GM18907 (cell line): ENCODE results near the gene MAP3K20.
"Not testable (repeated sequence)": the region's sequence is repeated elsewhere in the genome, so short reads cannot be mapped to it uniquely, and the experiment has no call there.

ENCODE experiments used
- ATAC-seq: cut with Tn5 transposase; IDR thresholded peaks from one replicate; pipeline ENCODE4 v1.9.1; 2021; ENCODE audit warnings: mild to moderate bottlenecking, moderate library complexity; ENCODE audit not compliant: unreplicated experiment

MAP3K20 gene

DNA sequence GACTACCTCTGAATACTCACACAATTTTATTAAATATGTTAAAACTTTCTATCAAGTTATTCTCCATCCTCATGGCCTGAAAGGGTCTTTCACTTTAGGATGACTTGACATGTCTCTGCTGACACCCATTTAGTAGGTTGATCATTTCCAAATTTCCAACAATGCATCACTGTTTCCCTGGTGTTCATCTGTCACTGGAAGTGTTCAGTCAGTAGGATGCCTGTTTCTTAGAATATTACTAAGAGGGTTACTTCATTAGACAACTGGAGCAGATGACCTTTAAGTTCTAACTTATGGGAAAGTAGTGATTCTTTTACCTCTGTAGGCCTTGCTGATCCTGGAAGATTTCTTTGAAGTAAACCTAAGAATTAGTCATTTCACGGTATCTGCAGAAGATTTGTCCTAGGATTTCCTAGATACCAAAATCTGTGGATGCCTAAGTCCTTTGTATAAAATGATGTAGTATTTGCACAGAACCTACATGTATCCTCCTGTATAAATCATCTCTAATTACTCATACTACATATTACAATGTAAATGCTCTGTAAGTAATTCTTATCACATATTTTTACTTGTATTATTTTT, 77.7 kb downstream of the MAP3K20 start:
- ATAC-seq: no peak

DNA sequence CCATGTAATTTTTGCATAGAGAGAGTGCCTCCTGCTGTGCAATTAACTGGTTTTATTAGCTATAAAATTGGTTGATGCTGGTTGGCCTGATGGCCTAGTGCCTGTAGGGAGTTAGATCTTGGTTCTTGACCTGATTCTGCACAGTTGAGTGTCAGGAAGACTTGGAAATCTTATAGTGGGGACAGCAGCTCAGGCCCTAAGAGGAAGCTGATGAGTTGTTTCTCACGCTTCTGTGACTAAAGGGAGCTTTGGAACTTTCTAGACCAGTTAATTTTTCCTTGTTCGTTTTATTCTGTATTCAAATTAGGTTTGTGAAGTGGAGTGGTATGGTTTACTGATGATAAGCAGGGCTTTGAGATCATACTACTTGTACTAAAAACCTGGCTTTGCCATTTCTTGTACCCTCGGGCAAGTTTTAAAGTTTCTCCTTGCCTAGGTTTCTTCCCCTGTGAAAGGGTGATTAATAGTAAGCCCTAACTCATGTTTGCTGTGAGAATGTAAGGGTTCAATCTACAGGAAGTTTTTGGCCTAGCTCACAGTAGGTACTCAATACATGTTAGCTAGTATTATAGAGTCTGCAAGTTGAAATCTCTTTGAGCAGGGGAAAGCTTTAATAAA, 82.1 kb downstream of the MAP3K20 start:
- ATAC-seq: no peak

DNA sequence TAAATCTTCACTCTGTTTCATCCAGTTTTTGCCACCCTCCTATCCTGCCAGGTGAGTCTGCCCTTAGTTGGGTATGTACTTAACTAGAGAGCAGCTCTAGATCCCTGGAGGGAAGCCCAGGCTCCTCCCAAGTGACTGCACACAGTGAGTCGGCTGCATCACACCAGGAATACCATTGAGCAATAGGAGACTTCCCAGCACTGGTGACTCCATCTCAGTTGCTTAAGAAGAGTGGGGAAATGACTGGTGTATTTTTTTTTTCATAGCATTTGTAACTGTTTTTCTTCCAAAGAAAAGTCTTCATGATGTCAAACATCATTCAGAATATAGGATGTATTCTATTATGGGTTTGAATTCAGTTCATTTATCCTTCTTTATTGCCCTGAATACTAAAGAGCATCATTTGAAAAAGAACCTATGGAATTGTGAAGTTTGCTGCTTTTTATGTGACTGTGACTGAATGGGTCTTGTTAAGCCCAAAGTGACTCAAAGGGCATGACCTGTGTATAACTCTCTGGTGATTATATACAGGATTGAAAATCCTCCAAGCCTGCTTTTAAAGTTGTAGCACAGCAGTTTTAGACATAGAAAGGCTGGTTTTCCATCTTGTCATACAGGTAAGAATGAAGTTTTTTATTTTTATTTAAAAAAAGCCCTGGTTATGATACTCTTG, 84.3 kb downstream of the MAP3K20 start:
- ATAC-seq: no peak

DNA sequence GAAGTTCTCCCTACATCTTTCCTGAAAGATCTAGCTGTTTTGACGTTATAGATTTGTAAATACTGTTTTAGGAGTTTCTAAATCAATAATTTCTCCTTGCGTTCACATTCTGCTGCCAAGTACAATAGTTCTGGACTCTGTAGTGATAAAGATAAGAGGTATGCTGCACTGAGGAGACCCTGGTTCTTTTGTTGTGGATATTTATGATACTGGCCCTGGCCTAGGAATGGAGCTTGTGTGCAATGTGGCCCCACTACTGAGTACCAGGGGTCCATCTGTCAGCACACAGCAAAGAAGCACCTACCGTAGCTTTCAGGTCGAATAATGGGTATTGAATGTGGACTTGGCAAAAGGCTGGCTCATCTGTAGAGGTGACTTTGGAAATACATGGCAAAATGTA, 85.0 kb downstream of the MAP3K20 start:
- no peak for ATAC-seq

DNA sequence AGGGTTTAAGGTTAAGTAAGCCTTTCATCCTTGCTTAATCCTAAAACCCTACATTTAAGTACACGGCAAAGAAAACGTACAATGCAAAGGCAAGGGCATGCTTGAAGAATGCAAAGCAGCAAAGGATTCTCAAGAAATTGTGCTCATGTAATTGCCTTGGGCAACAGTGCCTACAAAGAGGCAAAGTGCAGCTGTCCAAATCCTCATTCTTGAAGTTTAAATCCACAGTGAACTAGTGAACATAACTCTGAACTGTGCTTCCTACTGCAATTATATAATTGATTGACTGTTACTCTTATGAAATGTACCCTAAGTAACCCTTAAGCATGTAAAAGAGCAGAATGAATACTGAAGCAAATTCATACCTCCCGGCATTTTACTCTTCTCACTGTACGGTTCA, 85.4 kb downstream of the MAP3K20 start:
- no peak for ATAC-seq

DNA sequence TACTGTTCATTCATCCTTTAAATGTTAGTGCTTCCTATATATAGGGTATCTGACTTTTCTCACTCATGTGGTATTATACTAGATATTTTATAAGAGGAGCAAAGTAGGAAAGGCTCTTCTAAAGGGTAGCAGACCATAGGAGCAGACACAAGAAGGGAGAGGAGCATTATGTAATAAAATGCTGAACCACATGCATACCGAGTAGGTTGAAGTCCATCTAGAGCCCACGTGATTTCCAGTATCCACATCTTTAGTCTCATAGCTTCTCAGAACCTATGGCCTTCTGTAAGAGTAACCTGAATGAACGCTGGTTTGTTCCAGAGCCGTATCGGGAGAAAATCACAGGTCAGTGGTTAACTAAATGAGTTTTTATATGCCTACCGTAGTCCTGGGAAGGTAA, 85.9 kb downstream of the MAP3K20 start:
- no peak for ATAC-seq

DNA sequence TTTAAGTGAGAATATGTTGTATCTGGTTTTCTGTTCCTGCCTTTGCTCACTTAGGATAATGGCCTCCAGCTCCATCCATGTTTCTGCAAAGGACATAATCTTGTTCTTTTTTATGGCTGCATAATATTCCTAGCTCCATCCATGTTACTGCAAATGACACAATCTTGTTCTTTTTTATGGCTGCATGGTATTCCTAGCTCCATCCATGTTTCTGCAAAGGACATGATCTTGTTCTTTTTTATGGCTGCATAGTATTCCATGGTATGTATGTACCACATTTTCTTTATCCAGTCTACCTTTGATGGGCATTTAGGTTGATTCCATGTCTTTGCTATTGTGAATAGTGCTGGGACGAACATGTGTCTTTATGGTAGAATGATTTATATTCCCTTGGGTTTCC, 87.7 kb downstream of the MAP3K20 start:
- ATAC-seq: not testable (repeated sequence)

DNA sequence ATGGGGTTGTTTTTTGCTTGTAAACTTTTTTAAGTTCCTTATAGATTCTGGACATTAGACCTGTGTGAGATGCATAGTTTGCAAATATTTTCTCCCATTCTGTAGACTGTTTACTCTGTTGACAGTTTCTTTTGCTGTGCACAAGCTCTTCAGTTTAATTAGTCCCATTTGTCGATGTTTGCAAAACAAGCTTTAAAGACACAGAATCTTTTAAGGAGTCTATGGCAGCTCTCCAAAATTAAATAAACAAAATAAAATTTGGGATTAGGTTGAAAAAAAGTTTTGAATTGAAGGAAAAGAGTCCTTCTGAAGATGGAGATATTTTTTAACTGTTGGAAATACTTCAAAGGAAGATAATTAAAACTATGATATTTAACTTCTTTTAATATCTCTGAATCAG, 88.8 kb downstream of the MAP3K20 start:
- no peak for ATAC-seq

DNA sequence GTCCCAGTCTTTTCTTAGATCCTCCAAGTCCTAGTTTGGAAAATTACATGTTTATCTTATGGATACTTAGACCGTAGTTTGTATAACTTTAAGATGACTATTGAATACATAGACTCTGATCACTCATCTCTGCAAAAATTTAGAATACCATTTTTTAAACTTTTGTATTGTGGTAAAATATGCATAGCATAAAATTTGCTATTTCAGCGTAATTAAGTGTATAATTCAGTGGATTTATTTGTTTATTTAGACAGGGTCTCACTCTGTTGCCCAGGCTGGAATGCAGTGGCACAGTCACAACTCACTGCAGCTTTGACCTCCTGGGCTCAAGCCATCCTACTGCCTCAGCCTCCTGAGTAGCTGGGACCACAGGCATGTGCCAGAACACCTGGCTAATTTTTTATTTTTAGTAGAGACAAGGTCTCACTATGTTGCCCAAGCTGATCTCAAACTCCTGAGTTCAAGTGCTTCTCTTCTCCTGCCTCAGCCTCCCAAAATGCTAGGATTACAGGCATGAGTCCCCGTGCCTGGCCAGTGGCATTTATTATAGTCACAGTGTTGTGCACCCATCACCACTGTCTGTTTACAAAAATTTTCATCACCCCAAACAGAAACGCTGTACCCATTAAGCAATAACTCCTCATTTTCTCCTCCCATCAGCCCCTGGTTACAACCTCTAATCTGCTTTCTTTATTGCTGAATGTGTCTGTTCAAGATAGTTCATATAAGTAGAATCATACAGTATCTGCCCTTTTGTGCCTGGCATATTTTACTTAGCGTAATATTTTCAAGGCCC, 90.0 kb downstream of the MAP3K20 start:
- no peak for ATAC-seq

DNA sequence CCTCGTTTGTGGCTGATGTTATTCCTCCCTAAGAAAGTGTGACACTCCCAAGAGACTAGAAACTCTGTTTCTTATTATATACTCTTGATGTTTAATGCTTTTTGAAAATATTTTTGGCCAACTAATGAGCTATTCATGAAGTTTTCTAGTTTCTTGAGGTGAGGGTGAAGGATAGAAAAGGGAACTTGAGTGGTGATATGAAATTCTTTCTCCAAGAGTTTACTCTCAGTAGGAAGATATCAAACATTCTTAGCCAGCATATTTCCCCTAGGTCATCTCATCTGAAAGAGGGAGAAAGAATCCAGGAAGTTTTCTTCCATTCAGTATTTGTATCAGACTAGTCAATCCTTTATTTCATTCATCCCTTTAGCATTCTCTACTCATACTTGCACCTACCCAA, 95.7 kb downstream of the MAP3K20 start:
- no peak for ATAC-seq

DNA sequence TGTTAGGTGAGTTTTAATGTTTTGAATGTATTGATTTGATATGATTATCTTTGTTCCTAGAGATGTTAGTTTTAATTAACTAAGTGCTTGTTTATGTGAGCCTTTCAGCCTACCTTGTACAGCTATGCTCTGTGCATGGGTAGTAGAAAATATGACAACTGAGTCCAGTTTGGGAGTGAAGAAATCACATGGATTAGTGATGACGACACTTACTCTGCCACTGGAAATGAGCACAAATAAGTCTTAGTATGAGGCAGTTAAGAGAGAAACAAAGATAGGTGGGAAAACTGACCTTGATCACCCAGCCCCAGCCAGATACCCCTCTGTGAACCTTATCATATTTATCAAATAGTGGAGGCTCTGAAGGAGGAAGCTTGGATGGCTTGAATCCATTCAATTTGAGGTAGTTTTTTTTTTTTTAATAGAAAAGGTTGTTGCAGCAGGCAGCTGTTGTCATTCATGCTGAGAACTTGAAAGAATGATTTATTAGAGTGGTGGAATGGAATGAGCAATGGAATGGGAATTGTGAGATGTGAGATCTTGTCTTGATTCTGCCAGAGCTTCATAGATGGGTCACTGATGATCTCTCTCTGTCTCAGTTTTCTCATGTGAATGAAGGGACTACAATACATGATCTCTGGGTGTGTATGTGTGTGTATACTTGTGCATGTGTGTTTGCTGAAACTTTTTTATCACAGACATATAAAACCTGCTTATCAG, 96.4 kb downstream of the MAP3K20 start:
- no peak for ATAC-seq

DNA sequence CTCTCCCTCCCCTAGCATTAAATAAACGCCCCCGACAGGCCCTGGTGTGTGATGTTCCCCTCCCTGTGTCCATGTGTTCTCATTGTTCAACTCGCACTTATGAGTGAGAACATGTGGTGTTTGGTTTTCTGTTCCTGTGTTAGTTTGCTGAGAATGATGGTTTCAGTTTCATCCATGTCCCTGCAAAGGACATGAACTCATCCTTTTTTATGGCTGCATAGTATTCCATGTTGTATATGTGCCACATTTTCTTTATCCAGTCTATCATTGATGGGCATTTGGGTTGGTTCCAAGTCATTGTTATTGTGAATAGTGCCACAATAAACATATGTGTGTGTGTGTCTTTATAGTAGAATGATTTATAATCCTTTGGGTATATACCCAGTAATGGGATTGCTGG, 98.7 kb downstream of the MAP3K20 start:
- not testable (repeated sequence) for ATAC-seq

DNA sequence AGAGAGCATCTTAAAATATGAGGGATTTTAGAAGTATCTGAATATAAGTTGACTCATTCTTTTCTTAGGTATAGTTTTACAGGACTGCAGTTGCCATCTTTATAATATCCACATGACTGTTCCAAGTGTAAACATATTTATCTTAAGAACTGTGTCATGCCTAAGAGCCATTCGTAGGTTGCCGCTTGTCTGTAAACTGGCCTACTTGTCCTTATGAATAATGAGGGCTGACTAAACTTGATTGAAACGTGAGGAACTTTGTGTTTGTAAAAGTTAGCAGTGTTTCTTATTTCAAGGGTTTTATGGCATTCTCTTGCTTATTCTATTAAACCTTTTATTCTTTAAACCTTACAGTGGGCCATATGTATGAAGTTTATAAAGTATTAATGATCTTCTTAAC, 99.6 kb downstream of the MAP3K20 start:
- ATAC-seq: no peak

DNA sequence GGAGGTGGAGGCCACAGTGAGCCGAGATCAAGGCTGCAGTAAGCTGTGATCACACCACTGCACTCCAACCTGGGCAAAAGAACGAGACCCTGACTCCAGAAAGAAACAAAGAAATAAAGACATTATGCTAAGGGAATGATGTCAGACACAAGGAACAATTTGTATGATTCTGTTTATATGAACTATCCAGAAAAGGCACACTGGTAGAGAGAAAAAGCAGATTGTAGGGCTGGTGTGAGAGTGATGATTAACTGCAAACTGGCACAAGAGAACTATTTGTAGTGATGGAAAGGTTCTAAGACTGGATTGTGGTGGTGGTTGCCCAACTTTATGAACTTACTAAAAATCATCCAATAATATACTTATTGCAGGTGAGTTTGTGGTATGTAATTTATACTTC, 106.3 kb downstream of the MAP3K20 start:
- no peak for ATAC-seq

DNA sequence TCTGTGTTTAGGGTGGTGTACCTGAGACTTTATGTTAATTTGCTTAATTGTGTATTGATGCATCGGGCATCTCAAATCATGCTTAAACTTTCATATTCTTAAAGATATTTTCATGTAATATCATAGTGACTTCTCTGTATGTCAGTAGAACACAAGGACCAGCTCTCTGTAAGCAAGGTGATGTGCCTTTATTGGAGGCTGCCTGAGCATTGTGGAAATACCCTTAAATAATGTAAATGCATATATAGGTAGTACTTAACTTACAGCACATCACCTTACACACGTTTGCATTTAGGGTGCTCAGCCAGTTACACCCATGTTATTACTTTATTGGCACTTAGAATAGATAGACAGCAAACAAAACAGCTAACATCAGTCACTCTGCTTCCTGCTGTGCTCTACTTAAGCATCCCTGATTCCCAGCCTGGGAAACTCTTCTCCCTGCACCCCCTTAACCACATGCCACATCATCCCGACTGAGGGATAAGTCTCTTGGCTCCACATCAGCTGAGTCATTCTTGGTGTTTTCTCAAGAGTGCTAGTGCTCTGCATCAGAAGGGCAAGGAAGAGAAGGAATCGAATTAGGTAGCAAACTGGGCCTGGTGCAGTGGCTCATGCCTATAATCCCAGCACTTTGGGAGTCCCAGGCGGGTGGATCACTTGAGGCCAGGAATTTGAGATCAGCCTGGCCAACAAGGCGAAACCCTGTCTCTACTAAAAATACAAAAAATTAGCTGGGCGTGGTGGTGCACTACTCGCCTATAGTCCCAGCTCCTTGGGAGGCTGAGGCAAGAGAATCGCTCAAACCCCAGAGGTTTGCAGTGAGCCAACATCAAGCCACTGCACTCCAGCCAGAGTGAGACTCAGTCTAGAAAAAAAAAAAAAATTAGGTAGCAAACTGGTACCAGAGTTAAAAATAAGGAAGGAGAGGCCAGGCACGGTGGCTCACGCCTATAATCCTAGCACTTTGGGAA, 108.7 kb downstream of the MAP3K20 start:
- no peak for ATAC-seq

DNA sequence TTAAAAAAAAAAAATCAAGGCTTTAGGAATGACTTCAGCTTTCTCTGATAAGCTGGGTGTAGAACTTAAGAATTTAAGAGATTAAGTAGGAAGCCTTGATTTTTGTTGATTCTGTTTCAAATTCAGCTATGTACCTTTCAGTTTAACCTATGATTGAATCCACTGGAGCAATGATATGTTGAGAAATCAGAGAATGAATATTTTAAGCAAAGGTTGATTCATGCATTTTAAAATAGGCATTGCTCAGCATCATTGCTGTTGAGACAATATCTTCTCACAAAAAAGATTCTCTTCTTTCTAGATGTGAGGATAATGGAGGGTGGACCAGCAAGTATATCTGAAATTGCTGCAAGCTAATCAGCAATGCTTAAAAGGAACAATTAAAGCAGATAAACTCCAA, 109.8 kb downstream of the MAP3K20 start:
- ATAC-seq: no peak

DNA sequence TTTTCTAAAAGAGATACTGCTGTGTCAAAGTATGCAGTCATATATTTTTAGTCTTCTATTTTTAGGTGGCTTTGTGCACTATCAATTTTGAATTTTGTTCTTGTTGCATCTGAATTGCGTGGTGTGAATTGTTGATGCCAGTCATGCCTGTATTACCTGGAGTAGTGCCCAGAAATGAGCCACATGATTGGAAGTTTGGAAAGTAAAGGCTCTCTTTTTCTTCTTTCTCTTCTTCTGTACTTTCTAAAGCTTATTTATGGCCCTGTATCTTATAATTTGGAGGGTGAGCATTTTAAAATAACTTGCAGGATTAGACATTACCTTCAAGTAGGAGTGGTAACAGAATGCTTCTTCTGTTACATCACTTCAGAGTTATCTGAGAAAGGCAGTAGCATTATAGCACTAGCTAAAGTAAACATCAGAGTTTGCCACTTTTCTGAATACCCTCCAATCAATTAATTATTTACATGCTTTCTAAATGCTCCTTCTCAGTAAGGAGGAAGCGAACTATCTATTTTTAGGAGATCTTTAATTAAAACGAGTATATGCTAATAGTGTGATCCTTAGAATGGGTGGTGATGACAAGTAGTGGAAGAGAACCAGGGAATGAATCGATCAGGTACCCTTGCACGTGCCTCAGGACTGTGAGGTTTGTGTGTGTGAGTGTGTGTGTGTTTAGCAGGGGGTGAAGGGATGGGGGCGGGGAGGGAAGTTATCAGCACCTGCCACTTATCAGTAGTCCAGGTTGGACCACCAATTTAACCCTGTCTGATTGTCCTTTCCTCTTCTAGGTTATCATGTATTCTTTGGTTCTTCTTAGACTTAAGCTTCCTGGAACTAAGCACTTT, 112.5 kb downstream of the MAP3K20 start:
- no peak for ATAC-seq

DNA sequence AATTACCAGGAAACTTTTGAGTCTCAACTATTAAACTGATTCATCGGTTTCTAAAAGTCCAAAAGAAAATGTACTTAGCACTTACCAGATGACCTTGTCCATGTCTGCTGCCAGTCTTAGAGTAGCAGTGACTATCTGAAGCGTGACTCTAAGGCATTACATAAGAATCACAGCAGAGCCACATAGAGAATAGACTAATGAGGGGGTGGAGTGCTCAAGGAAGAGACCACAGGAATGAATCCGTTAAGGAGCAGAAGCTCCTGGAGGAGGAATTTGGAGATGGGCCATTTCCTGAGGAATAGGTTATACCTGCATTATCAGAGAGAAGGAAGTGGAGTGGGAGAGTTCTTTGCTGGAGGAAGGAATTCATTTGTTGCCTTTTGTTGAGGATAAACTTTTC, 116.0 kb downstream of the MAP3K20 start:
- no peak for ATAC-seq

DNA sequence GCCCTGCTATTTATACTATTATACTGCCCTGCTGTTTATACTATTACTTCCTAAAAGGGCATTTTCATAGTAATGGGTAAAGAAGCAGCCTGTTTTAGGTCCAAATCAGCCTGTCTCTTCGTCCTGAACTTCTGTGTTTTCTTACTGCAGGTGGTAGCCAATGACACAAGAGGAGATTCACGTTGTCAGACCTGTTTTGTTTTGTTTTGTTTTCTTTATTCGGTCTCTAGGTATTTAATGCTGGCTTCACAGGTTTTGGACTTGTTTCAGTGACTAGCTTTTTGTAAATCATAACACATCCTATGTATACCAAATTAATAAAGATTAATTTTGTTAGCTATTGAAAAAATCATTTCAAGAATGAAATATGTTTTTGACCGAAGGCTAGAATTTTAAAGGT, 116.4 kb downstream of the MAP3K20 start:
- ATAC-seq: no peak
